Measurements from ENCODE around the gene TMEM242. TPM values are rescaled to one million over a fixed set of nuclear protein-coding genes. Genes with fewer than 3 reads are reported as not detected.
"Not testable (repeated sequence)": the region's sequence is repeated elsewhere in the genome, so short reads cannot be mapped to it uniquely, and the experiment has no call there.

TMEM242 gene
- total RNA-seq (2014; rRNA removed; shearing (Covaris generic)): 4.6 and 6.5 TPM in 2 replicates

DNA sequence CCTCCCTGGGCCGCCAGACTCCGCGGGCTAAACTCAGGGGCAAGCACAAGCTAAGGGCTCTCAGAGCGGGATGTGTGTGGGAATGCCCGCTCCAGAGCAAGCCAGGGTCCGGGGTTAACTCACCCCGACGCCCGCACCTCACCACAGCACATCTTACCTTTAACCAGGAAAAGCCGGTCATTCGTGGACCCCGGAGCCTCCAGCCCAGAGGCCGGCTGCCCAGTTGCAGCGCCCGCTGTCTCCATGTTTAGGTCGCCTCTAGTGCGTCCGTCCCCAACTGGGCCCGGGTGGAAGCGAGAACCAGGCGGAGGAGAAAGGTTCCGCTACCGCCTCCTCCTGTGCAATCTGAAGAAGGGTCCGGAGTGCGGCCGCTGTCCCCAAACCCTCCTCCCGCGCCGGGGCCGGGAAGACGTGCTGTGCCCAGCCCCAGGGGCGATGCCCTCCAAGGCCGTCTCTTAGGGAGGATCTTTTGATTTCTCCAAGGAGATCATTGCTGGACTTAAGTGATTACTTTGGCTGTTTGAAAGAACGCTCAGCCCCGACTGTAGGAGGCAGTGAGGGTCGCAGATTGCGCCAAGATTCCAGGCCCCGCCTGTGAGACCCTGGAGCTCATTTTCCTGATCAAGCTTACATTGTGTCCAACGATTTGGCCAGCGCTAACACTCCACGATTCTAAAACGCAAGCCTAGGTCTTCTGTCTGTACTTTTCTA lies at the start of gene TMEM242:
Gene TMEM242, minus strand, starts transcription at position 265 of the 711 bp plus-strand sequence. Its CDS starts 20 bp downstream, at position 245.
- no peaks in the 10 kb centered on the region; the same call in 1 of the 2 replicates for H3K27me3 ChIP-seq (ENCODE audit: control insufficient read depth, insufficient read depth, low read length)
- H3K36me3 ChIP-seq (replicated peaks; ENCODE audit: control insufficient read depth, insufficient read depth, low read length): peaks cover 2% of the 10 kb centered on the region
- H3K4me3 ChIP-seq (ENCODE audit: insufficient read depth, low read depth, low read length): peak within 1 kb of the TSS; percentile 94
- peak; percentile 92 for DNase-seq

DNA sequence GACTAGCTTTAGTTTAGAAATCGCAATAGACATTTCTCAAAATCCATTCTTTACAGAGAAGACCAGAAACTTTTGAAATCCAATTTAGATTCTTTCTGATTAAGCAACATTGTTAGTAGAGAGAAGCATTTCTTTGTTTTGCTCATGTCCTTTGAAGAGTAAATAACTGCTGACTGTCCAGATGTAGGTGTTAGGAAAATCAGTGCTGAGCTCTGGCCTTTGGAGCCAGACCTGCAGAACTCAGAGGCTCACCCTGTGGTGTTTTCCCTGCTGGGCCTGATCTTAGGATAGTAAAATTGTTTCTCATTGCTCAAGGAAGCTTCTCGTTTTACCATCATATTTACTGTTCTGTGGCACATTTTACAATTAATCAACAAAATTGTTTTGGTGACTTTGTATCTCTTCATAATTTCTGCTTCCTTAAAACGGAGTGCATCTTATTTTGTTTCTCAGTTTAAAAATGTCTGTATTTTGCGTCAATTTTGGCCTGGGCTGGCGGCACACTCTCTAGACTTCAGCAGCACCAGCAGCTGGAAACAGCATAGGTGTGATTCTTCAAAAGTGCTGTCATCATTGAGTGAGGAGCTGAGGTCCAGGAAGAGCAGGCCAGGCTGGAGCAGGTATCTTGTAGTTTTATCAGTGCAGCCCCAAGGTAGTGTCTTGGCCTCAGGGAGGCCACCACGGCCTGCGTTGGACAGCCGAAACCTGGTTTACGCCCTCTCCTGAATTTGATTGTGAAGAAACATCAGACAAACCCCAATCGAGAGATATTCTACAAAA lies 49.4 kb upstream of the TMEM242 start:
- no peak for DNase-seq
- Histone ChIP-seq H3K36me3 (replicated peaks; ENCODE audit: control insufficient read depth, insufficient read depth, low read length) (no peaks in the 10 kb centered on the region), H3K4me3 (ENCODE audit: insufficient read depth, low read depth, low read length) (no peak overlapping the region), H3K27me3 (ENCODE audit: control insufficient read depth, insufficient read depth, low read length) (peaks cover 2% of the 10 kb centered on the region; the same call in 1 of the 2 replicates)

DNA sequence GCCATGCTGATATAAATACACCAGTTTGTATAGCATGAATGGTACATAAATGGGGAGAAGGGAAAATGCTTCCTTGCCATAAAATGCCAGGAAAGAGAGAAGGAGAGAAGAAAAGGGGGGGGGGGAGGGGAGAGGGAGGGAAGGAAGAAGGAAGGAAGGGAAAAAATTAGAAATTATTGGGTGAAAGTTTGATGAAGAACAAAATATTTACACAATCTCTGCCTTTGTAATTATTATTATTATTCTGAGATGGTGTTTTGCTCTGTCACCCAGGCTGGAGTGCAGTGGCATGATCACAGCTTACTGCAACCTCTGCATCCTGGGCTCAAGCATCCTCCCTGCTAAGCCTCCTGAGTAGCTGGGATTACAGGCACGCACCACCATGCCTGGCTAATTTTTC lies 47.4 kb upstream of the TMEM242 start:
- DNase-seq: no peak
- Histone ChIP-seq H3K4me3 (ENCODE audit: insufficient read depth, low read depth, low read length) (no peak overlapping the region), H3K36me3 (replicated peaks; ENCODE audit: control insufficient read depth, insufficient read depth, low read length) (no peaks in the 10 kb centered on the region), H3K27me3 (ENCODE audit: control insufficient read depth, insufficient read depth, low read length) (peaks cover 2% of the 10 kb centered on the region; the same call in 1 of the 2 replicates)

DNA sequence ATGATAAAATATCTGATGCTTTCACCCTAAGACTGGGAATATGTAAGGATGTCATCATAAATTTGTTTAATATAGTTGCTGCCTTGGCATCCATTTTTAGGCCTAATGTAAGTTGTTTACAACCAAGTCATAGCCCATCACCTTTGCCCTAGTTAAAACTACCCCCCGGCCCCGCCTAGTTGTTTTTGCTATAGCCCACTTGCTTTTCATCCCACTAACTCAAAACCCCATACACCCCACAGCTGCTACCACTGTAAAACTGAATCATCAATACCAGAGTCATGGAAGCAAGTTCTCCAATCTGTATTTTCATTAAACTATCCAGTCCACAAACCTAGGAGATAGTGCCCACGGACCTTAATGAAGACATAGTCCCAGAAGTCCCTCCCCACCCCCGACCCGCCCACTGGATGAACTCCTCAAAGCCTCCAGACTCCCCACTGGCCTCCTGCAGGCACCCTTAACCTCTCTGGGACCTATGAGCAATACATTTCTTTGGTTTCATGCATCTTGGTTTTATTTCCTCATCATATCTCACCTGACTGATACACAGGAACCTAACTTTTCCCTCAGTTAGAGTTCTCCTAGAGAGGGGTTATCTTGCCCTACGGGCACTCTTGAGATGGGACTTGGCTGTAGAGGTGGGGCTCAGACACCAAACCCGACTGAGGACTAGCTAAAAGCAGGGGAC lies 45.2 kb upstream of the TMEM242 start:
- H3K4me3 ChIP-seq (ENCODE audit: insufficient read depth, low read depth, low read length): no peak overlapping the region
- no peaks in the 10 kb centered on the region for H3K27me3 ChIP-seq (ENCODE audit: control insufficient read depth, insufficient read depth, low read length)
- no peaks in the 10 kb centered on the region for H3K36me3 ChIP-seq (replicated peaks; ENCODE audit: control insufficient read depth, insufficient read depth, low read length)
- no peak for DNase-seq

DNA sequence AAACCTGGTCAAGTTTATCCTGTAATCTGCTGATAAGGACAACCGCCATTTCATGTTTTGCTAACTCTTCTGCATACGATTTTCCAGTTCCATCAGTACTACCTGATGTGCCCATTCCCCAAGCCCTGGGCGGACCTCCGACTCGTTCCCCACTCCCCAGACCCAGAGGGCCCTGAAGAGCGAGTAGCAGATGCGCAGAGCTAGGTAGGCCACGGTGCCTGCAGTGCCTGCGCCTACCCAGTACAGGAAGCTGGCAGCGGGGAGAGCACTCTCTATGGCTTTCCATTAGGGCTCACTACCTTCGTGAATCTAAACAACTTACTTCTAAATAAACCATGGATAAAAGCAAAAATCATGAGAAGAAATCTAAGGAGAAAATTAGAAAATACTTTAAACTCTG lies 43.3 kb upstream of the TMEM242 start:
- H3K36me3 ChIP-seq (replicated peaks; ENCODE audit: control insufficient read depth, insufficient read depth, low read length): no peaks in the 10 kb centered on the region
- DNase-seq: no peak
- H3K27me3 ChIP-seq (ENCODE audit: control insufficient read depth, insufficient read depth, low read length): no peaks in the 10 kb centered on the region

DNA sequence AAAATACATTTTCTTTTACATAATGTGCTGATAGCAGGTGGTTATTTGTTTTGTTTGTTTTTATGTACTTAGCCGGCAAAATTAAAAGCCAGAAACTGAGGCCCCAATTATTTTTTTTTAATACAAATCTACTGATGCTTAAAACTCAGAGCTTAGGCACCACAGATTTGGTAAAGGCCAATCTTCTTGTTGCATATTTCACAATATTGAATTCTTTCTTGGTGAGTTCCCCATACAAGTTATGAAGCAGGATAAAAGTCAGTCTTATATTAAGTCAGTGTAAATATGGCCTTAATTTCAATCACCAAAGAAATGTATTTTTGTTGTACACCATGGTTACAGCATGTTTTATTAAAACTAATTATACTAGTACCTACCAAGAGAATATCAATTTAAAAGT lies 41.4 kb upstream of the TMEM242 start:
- no peak for DNase-seq
- H3K36me3 ChIP-seq (replicated peaks; ENCODE audit: control insufficient read depth, insufficient read depth, low read length): no peaks in the 10 kb centered on the region
- H3K27me3 ChIP-seq (ENCODE audit: control insufficient read depth, insufficient read depth, low read length): no peaks in the 10 kb centered on the region
- no peak overlapping the region for H3K4me3 ChIP-seq (ENCODE audit: insufficient read depth, low read depth, low read length)

More for the DNA sequence above, 43.3 kb upstream of the TMEM242 start:
- no peak overlapping the region for H3K4me3 ChIP-seq (ENCODE audit: insufficient read depth, low read depth, low read length)

DNA sequence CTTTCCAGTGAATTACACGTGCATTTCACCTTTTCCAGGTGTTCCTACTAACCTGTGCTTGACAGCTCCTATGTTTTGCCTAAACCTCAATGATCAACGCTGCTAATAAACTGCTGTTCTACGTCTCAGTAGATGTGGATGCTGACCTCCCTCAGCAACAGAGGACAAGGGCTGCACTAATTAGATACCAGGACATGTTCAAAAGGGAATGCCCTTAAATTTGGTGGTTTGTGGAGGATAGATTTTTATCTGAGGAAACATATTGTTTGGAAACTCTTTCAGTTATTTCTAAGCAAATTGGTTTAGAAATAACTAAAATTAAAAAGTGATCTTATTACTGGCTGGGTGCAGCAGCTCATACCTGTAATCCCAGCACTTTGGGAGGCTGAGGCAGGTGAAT lies 38.6 kb upstream of the TMEM242 start:
- Histone ChIP-seq H3K36me3 (replicated peaks; ENCODE audit: control insufficient read depth, insufficient read depth, low read length) (no peaks in the 10 kb centered on the region), H3K27me3 (ENCODE audit: control insufficient read depth, insufficient read depth, low read length) (no peaks in the 10 kb centered on the region), H3K4me3 (ENCODE audit: insufficient read depth, low read depth, low read length) (no peak overlapping the region)
- DNase-seq: no peak

DNA sequence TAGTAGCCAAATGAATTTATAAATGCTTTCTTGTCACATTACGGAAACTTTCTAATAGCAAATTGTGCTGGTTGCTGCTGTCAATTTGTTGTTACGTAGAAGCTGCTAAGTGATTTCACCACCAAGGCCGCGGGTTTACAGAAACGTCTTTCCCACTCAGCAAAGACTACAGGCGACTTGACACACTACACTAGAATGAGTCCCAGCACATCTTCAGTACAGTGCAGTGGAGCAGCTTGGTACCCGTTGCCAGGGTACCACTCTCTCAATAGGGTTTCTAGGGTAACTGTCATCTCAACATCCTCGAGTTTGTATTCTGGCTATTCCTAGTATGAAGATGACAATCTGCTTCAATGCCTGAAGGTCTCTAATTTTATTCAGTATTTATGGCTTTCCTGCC lies 35.0 kb upstream of the TMEM242 start:
- H3K27me3 ChIP-seq (ENCODE audit: control insufficient read depth, insufficient read depth, low read length): no peaks in the 10 kb centered on the region
- DNase-seq: no peak
- no peak overlapping the region for H3K4me3 ChIP-seq (ENCODE audit: insufficient read depth, low read depth, low read length)
- no peaks in the 10 kb centered on the region for H3K36me3 ChIP-seq (replicated peaks; ENCODE audit: control insufficient read depth, insufficient read depth, low read length)

DNA sequence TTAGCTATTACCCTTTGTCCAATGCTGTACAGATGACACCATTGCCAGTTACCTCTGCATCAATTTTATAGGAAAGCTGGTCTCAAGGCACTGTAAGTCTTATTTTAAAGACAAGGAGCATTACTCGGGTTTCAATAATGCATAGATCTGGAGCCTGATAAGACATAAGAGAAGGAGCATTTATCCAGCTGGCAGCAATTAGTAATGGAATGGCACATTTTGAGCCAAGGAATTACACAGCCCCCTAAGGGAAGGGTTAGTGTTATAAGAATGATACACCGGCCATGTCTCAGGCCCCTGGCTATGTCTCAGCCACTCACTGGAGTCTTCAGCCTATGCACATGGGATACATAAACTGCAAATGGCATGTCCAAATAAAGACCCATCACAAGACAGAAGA lies 23.1 kb upstream of the TMEM242 start:
- DNase-seq: no peak
- H3K36me3 ChIP-seq (replicated peaks; ENCODE audit: control insufficient read depth, insufficient read depth, low read length): no peaks in the 10 kb centered on the region
- H3K27me3 ChIP-seq (ENCODE audit: control insufficient read depth, insufficient read depth, low read length): no peaks in the 10 kb centered on the region; the same call in 1 of the 2 replicates
- H3K4me3 ChIP-seq (ENCODE audit: insufficient read depth, low read depth, low read length): no peak overlapping the region

DNA sequence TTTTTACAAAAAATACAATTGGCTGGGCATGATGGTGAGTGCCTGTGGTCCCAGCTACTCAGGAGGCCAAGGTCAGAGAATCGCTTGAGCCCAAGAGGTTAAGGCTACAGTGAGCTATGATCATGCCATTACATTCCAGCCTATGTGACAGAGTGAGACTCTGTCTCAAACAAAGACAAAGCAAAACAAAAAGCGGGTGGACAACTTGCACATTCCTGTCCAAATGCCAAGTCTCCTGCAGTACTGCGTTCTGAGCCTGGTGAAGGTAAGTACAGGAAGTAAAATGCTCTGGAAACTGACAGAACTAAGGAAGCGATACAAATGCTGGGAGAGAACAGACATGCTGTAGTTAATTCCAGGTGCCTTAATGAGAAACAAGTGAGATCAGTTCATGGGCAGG lies 20.4 kb upstream of the TMEM242 start:
- no peak for DNase-seq
- H3K4me3 ChIP-seq (ENCODE audit: insufficient read depth, low read depth, low read length): no peak overlapping the region
- no peaks in the 10 kb centered on the region; the same call in 1 of the 2 replicates for H3K27me3 ChIP-seq (ENCODE audit: control insufficient read depth, insufficient read depth, low read length)

DNA sequence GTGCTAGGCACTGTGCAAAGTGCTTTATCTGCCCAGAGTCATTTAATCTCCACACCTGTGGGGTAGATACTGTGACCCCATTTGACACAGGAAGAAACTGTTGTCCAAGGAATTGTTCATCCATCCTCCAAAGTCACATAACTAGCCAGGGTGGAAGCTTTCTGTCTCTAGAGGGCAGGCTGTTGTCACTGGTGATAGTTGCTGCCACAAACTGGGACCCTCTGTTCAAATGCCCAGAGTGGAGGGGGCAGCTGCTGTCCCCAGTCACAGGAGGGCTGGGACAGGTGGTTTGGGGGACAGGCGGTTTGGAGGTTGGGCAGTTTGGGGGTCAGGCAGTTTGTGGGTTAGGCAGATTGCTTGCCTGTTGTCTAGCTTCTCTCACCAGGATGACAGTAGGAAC lies 16.1 kb upstream of the TMEM242 start:
- H3K36me3 ChIP-seq (replicated peaks; ENCODE audit: control insufficient read depth, insufficient read depth, low read length): no peaks in the 10 kb centered on the region
- H3K27me3 ChIP-seq (ENCODE audit: control insufficient read depth, insufficient read depth, low read length): no peaks in the 10 kb centered on the region
- no peak for DNase-seq
- H3K4me3 ChIP-seq (ENCODE audit: insufficient read depth, low read depth, low read length): no peak overlapping the region

More for the DNA sequence above, 20.4 kb upstream of the TMEM242 start:
- no peaks in the 10 kb centered on the region for H3K36me3 ChIP-seq (replicated peaks; ENCODE audit: control insufficient read depth, insufficient read depth, low read length)

DNA sequence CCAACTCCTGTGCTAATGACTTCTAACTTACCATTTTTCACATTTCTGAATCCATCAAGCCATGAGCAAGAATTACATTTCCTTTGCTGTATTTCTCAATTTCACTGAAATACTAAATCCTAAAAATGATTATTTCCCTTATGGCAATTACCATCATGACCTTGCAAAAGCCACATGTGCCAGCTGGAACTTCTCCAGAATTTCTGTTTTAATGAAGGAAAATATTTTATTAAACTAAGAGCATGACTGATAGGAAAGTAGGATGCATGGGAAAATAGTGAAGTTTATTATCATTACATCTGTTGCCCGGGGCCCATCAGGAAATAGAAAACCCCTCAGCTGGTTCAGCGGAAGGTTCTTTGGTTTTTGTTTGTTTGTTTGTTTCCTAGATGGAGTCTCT lies 14.4 kb upstream of the TMEM242 start:
- no peak for DNase-seq
- H3K27me3 ChIP-seq (ENCODE audit: control insufficient read depth, insufficient read depth, low read length): no peaks in the 10 kb centered on the region
- H3K4me3 ChIP-seq (ENCODE audit: insufficient read depth, low read depth, low read length): no peak overlapping the region
- H3K36me3 ChIP-seq (replicated peaks; ENCODE audit: control insufficient read depth, insufficient read depth, low read length): no peaks in the 10 kb centered on the region

DNA sequence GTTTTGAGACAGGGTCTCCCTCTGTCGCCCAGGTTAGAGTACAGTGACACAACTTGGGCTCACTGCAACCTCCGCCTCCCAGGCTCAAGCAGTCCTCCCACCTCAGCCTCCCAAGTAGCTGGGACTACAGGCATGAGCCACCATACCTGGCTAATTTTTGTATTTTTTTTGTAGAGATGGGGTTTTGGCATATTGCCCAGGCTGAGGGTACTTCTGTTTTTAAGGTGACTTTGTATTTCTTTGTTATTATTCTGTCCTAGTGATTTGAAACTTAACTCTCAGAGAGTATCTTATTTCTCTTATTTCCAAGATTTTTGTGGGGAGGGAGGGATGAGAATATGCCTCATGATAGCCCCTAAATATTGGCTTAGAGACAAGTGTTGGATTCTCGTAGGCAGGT lies 14.0 kb upstream of the TMEM242 start:
- H3K36me3 ChIP-seq (replicated peaks; ENCODE audit: control insufficient read depth, insufficient read depth, low read length); DNase-seq; H3K4me3 ChIP-seq (ENCODE audit: insufficient read depth, low read depth, low read length); H3K27me3 ChIP-seq (ENCODE audit: control insufficient read depth, insufficient read depth, low read length): not testable (repeated sequence)

DNA sequence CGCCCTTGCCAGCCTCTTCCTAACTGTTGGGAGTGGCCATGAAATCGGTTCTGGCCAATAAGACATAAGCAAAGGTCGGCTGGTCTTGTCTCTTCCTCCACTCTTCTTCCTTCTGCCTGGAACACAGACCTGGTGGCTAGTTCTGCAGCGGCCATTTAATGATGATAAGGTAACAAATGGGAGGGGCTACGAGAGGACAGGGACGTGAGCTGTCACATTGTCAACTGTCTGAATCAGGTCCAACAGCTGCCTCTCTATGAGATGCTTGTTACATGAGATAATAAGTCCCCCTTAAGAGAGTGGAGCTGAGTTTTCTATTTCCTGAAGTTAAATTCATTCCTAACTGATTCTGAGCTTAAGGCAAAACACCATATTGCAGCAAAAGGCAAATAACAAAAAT lies 12.5 kb upstream of the TMEM242 start:
- H3K27me3 ChIP-seq (ENCODE audit: control insufficient read depth, insufficient read depth, low read length): no peaks in the 10 kb centered on the region
- DNase-seq: no peak

DNA sequence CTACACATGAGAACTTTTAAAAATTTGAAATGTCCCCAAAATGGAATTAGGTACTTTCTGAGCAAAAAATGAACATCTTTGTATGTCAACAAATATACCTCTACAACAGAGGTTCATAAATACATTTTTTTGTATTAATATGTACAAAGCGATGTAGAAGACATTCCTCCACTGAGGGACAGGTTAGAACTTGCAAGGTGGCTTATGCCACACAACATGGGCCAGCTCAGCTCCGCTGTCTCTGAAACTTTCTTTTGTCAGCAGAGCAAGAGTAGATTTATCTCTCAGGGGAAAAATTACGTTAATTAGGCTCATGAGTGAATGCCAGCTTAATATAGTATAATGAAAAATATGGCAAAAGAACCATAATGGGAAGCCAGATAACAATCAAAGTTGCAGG lies 10.6 kb upstream of the TMEM242 start:
- DNase-seq: no peak
- Histone ChIP-seq H3K4me3 (ENCODE audit: insufficient read depth, low read depth, low read length) (no peak overlapping the region), H3K36me3 (replicated peaks; ENCODE audit: control insufficient read depth, insufficient read depth, low read length) (no peaks in the 10 kb centered on the region), H3K27me3 (ENCODE audit: control insufficient read depth, insufficient read depth, low read length) (no peaks in the 10 kb centered on the region)

More for the DNA sequence above, 12.5 kb upstream of the TMEM242 start:
- Histone ChIP-seq H3K4me3 (ENCODE audit: insufficient read depth, low read depth, low read length) (no peak overlapping the region), H3K36me3 (replicated peaks; ENCODE audit: control insufficient read depth, insufficient read depth, low read length) (no peaks in the 10 kb centered on the region)
